HG03139 (cell line): Measurements from ENCODE around the gene SGK1.
"Not testable (repeated sequence)": the region's sequence is repeated elsewhere in the genome, so short reads cannot be mapped to it uniquely, and the experiment has no call there.

ENCODE experiments used
- ATAC-seq: cut with Tn5 transposase; IDR thresholded peaks from one replicate; pipeline ENCODE4 v1.9.1; 2021; ENCODE audit not compliant: unreplicated experiment

The SGK1 gene

DNA sequence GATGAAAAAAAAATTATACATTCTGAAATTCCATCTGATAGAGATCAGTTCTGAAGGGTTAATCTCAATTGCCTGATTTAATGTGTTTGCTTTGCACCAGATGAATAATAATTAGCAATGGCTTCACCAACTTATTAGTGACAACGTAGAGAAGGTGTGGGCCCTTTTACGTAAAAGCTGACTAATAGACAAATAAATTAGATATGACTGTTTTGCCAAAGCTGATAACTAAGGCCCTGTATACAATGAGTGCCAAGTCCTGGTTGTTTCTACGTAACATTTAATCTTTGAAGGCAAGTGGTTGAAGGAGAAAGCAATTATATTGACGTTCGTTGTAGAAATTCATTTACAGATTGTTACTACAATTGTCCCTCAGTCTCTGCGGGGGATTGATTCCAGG, 10.8 kb downstream of the SGK1 start:
- ATAC-seq: no peak

DNA sequence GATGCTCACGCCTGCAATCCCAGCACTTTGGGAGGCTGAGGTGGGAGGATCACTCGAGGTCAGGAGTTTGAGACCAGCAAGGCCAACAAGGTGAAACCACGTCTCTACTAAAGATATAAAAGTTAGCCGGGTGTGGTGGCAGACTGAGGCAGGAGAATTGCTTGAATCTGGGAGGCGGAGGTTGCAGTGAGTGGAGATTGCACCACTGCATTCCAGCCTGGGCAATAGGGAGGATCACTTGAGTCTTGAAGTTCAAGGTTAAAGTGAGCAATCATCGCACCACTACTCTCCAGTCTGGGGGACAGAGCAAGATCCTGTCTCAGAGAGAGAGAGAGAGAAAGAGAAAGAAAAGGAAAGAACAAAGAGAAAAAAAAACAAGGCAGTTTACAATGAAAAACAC, 13.5 kb downstream of the SGK1 start:
- not testable (repeated sequence) for ATAC-seq

DNA sequence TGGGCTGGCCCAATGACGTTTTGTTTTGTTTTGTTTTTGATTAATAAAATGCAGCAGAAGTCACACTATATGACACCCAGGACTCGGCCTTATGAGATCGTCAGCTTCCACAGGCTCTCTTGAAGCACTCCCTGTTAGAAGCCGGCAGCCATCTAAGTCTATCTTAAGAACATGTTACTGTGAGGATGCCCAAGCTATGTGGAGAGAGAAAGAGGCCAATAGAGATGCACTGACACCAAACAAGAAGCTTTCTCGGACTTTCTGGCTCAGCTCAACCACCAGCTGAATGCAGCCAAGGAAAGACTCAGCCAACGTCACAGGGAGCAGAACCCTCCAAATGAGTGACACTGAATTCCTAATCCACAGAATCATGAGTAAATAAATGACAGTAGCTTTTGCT, 14.0 kb downstream of the SGK1 start:
- ATAC-seq: no peak

DNA sequence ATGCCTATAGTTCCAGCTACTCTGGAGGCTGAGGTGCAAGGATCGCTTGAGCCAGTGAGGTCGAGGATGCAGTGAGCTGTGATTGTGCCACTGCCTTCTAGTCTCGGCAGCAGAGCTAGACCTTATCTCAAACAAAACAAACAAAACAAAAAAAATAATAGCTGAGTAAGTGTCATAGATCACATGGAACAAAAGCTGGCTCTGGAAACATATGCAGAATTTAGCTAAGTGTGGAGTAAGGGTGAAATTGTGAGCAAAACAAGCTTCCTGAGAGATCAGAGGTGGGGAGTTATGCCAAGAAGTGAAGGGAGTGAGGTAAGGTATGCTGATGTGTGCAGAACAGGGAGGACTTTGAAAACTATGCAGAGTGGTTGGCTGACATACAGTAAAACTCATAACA, 18.7 kb downstream of the SGK1 start:
- ATAC-seq: no peak

DNA sequence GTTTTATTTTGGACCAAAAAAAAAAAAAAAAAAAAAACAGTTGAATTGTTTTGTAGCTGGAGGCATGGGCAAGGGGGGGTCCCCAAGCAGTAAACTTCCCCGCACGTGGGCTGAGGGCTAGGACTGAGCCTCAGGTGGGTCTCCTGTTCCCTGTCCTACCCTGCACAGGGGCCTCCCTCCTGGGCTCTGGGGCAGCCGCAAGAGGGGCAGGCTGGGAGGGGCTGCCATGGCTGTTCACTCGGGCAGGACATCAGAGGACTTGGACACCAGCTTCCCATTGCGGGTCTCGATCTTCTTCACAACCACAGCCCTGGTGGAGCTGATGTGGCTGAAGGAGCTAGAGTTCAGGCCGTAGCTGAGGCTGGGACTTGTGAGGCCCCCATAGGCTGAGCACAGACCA, 21.1 kb downstream of the SGK1 start:
- ATAC-seq: no peak

DNA sequence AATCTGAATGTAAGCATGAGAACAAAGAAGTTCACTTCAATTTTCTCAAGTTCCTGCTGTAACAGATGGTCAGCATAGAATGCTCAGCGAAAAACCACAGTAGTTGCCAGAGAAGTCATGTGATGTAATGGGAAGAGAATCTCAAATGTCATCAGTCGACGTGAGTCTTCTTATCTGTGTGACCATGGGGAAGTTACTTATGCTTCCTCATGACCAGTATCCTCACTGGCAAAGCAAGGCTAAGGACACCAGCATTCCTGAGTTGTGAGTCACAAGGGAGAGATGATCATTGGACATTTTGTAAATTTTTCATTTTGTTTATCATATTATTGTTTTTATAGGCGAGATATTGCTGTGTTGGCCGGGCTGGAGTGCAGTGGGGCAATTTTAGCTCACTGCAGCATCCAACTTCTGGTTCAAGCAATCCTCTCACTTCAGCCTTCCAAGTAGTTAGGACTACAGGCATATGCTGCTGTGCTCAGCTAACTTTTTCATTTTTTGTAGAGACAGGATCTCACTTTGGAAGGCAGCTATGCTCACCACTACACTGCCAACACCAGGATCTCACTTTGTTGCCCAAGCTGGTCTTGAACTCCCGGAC, 21.9 kb downstream of the SGK1 start:
- ATAC-seq: peak; percentile 54

DNA sequence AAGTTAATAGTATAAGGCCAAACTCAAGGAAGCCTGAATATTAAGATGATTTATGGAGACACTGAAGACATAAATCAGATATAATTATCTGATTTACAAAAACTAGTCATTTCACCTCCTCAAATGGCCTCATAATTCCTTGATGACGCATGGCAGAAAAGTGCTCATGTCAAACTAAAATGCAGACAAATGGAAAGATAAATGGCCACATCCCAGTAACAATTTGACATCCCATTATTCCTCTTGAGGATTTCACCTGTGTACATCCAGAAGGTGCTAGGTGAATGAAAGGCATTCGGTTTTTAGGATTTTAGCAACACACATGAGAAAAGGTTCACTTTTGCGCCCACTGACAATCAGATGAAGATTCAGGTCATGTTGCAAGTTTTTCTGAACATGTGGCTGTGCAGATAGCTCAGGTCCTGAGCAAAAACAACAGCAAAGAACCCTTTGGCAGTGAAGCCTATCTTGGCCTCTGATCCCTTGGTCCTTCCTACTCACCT, 24.2 kb downstream of the SGK1 start:
- no peak for ATAC-seq

DNA sequence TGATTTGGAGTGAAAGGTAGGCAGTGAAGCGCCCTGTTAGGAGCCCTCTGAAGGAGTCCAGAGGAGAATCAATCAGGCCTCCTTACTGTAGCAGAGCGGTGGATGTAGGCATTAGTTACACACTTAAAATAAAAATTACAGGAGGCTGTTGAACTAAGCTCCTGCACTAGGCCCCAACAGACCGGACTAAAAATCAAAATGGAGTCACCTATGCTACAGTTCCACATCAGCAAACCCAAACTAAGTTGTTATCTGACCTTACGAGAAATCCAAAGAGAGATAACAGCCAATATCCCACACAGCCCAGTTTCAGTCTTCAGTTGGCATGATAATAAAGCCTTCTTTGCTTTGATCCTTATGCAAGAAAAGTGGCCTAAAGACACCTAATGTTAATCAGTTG, 26.8 kb downstream of the SGK1 start:
- no peak for ATAC-seq

DNA sequence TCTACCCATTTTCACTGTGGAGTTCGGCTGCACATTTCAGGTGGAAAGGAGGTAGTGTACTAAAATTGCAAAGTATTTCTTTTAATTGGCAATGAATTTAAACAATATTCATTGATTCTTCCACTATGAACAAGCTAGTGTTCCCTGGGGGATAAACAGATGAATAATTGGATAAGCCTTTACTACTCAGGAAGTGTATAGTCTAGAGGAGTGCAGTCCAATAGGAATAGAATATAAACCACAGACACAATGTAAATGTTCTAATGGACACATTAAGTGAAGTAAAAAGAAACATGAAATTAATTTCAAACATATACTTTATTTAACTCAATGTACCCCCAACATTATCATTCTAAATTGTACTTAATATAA, 28.7 kb downstream of the SGK1 start:
- no peak for ATAC-seq

DNA sequence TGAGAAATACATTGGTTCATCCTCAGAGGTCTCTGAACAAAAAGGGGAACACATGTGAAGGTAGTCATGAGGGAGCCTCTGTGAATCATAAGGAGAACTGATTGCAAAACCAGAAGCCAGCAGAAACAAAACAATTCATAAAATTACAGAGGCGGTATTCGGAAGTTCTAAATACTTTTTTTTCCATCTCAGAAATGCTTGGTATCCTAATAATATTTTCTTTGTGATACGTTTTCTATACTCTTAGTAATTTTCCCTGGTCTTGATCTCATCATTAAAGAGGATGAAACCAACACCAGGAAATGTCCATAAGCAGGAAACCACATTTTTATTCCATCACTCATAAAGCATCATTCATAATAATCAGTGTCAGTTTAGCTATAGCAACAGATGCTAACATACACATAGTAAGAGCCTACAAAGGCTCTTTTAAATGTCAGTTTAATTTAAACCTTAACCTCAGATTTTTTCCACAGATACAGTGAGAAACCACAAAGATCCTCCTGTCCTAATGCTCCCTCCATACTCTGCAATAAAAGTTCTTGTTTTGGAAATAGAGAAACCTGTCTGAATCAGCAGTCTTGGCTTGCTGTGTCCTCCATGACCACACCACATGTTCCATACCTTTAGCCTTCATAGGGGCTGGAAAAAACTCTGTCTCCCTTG, 29.2 kb downstream of the SGK1 start:
- no peak for ATAC-seq

DNA sequence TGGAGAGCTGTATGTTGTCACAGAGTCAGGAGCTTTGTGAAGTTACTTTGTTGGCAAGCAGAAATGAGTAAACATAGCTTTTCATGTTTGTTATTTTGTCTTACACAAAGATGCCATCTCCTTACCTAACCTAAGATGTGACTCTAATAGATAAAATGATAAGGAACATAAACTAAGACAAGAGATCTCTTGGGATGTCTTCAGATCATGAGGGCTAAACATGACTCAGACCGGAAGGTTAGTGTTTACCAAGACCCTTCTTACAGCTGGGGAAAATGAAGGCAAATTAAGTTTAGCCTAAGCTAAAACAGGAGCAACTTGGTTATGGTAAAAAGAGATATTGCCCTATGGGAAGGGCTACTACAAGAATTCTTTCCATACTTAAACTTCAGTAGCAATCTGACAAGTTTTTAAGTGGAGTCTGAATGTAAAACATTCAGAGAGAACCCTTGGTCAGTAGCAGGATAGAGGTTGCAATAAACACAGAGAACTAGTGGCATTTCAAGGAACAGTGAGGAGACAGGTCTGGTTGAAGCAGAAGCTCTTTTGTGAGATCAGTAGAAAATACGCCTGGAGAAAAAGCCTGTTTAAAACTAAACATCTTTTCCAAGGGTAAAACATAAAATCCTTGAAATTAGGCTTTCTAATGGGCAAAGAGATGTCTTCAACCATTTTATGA, 29.9 kb downstream of the SGK1 start:
- no peak for ATAC-seq

DNA sequence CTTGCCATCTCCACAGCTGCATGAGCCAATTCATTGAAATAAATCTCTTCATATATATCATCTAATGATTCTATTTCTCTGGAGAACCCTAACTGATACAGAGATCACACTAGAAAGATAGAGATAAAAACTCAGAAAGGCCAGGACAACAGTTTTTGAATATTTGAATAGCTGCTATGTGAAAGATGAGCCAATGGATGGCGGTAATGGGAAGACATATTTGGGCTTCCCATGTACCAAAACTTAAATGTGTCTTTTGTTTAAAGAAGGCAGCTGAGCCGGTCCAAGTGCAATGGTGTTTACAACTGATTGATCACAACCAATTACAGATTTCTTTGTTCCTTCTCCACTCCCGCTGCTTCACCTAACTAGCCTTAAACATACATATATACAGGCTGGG, 35.1 kb downstream of the SGK1 start:
- ATAC-seq: no peak

DNA sequence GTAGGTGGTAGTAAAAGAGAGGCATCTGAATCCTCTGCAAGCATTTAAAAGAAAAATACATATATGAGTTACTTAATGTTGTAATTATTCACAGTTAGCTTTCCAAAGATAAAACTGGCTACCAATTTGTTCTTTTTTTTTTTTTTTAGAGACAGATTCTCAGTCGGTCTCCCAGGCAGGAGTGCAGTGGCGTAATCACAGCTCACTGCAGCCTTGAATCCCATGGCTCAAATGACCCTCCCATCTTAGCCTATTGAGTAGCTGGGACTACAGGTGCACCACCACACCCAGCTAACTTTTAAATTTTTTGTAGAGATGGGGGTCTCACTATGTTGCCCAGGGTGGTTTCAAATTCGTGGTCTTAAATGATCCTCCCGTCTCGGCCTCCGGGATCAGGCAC, 36.5 kb downstream of the SGK1 start:
- ATAC-seq: no peak

DNA sequence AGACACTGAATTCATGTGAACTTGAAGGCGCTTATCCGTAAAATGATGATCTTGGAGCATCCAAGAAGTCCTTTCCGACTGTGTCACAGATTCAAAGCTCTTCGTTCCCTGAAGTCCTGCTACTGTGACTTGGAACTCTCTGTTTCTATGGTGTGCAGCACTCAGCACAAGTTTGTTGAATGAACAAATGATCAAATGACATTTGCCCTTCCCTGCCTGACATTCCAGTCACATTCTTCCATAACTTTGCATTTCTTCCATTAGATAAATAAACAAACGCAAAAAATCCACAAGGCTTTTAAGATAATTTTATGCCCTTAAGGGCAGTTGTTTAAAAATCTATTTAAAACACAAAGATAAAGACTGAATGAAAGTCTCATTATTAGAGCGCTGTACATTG, 39.9 kb downstream of the SGK1 start:
- no peak for ATAC-seq

DNA sequence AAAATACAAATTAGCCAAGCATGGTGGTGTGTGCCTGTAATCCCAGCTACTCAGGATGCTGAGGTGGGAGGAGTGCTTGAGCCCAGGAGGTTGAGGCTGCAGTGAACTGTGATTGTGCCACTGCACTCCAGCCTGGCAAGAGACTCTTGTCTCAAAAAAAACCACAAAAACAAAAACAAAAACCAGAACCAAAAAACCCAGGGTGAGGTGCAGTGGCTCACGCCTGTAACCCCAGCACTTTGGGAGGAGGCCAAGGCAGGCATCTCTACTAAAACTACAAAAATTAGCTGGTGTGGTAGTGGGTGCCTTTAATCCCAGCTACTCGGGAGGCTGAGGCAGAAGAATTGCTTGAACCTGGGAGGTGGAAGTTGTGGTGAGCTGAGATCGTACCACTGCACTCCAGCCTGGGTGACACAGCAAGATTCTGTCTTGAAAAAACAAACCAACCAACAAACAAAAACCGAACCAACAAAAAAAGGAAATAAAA, 41.0 kb downstream of the SGK1 start:
- ATAC-seq: not testable (repeated sequence)

DNA sequence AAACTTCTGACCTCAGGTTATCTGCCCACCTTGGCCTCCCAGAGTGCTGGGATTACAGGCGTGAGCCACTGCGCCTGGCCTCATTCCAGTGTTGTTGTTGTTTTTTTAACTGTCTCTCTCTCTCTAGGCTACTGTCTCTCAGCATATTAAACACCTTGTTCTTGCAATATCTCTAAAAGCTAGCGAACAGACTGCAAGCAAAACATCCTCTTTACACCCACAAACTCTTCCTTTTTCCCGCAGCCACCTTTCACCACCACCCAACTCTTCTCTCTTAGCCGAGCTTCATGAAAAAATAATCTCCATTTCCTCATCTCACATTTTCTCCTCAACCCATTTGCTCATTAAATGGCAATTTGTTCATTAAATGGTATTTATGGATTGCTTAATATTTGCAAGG, 45.5 kb downstream of the SGK1 start:
- no peak for ATAC-seq

DNA sequence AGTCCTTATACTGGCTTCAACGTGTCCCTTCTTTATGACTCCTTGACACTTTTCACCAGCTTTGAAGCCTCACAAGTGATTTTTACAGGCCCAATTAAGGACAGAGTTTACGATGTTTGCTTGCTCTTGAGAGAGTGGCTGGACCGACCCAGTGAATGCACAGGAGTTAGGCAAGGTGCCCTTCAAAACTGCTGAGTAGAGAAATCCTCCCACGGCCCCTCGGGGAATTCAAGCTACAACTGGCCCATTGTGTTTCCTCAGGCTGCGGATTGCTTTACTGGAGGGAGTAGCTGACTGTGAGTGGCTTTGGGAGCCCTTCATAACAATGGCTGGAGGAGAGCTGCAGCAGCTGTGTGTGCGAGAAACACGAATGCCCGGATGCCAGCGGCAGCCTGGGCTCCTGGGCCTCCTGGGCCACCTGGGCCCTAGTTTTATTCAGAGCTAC, 50.0 kb downstream of the SGK1 start:
- no peak for ATAC-seq

DNA sequence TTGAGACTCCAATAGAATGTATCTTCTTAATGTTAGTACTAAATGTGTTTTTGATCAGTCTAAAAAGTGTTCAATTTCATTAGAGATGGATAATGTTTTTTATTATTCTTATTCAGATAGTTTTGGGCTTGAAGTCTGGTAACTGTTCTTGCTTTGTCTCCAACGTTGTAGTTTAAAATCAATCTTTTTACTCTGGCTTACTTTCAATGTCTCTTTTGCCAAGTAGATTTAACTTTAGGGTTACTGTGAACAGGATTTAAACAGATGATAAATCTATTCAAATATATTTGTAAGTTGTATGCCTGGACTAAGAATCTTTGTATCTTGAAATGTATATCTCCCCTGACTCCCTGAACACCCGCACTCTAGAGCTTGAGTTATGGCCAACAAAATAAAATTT, 51.1 kb downstream of the SGK1 start:
- ATAC-seq: no peak

DNA sequence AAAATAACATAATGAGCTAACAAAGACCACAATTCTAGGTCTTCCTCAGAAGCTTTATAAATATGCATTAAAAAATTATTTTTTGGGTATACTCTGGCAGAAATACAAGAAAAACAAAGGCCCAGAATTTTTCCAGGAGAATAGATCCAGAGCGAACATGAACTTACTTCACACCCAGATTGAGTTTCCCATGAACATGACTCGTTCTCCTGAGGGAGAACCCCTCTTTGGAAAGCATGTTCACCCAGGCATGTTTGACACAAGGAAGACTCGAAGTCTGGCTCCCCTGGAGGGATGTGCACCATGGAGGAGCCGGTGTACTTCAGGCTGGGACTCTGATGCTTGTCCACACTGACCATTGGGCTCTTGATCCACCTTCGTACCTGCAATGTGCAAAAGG, 56.1 kb downstream of the SGK1 start:
- ATAC-seq: no peak

DNA sequence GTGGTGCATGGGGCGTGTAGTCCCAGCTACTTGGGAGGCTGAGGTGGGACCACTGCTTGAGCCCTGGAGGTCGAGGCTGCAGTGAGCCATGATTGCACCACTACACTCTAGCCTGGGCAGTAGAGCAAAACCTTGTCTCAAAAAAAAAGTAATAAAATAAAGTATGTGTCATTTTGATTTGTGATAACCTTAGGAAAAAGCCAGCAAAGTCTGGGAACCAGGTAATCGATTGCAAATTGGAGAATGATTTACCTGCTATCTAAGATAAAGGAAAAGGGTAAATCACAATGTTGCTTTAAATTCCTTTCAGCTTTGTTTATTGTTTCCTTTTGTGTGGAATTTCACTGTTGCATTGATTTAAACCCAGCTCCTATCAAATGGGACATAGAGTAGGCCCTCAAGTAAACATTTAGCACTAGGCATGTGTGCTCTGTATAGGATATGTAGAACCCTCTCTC, 59.0 kb downstream of the SGK1 start:
- no peak for ATAC-seq

DNA sequence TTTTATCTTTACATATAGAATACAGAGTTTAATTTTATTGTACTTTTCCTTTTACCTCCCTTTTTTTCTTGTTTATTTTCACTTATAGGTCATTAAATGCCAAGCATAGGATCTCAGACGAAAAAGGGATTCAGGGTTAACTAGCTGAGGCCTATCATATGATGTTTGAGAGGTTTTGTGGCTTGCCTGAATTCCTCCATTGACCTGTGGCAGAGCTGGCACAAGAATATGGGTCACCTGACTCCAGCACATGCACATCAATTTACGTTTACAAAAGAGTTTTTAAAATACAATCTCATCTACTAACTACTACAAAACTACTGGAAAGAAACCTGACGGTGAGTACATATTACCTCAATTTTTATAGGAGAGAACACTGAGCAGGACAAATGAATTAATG, 60.4 kb downstream of the SGK1 start:
- no peak for ATAC-seq

DNA sequence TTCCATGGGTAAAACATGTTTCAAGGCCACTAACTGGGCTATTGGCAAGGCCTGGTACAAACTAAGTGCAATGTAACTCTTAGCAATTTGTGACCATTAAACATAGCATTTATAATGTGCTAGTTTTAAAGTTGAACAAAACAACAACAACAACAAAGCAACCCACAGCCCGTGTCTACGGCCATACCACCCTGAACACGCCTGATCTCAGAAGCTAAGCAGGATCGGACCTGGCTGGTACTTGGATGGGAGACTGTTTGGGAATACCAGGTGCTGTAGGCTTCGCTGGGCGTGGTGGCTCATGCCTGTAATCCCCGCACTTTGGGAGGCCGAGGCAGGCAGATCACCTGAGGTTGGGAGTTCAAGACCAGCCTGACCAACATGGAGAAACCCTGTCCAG, 61.0 kb downstream of the SGK1 start:
- ATAC-seq: no peak
